AG08396 (cell line): ENCODE data around the gene SH3BP5.

Source experiments
- DNase-seq: peaks from one replicate; pipeline ENCODE4 v3.0.0; 2012; ENCODE audit warnings: low spot score, mixed read lengths

SH3BP5 gene

GRCh38 chr3:15273227-15273626, 59.2 kb downstream of the SH3BP5 start:
- no peak for DNase-seq

- no peak for DNase-seq
These were observed 59.8 kb downstream of the SH3BP5 start for GRCh38 chr3:15272426-15273196.

- DNase-seq: no peak
These were observed 60.5 kb downstream of the SH3BP5 start for GRCh38 chr3:15271785-15272381.

GRCh38 chr3:15271030-15271429, 61.4 kb downstream of the SH3BP5 start:
- no peak for DNase-seq

- peak; percentile 64 for DNase-seq
These were observed 63.0 kb downstream of the SH3BP5 start for GRCh38 chr3:15269091-15269989.

- DNase-seq: peak; percentile 86
These were observed 64.3 kb downstream of the SH3BP5 start for GRCh38 chr3:15268033-15268631.

GRCh38 chr3:15267502-15267901, 64.9 kb downstream of the SH3BP5 start:
- no peak for DNase-seq

GRCh38 chr3:15266510-15267376, 65.6 kb downstream of the SH3BP5 start:
- no peak for DNase-seq

GRCh38 chr3:15265655-15266509, 66.5 kb downstream of the SH3BP5 start:
- no peak for DNase-seq

- no peak for DNase-seq
These were observed 67.9 kb downstream of the SH3BP5 start for GRCh38 chr3:15264486-15264885.

- no peak for DNase-seq
These were observed 68.5 kb downstream of the SH3BP5 start for GRCh38 chr3:15263926-15264325.

- no peak for DNase-seq
These were observed 69.3 kb downstream of the SH3BP5 start for GRCh38 chr3:15263120-15263519.

- DNase-seq: no peak
These were observed 70.4 kb downstream of the SH3BP5 start for GRCh38 chr3:15262021-15262420.

- DNase-seq: no peak
These were observed 71.1 kb downstream of the SH3BP5 start for GRCh38 chr3:15261274-15261673.

GRCh38 chr3:15260531-15260930, 71.9 kb downstream of the SH3BP5 start:
- no peak for DNase-seq

- no peak for DNase-seq
These were observed 73.7 kb downstream of the SH3BP5 start for GRCh38 chr3:15258720-15259119.

GRCh38 chr3:15256861-15257341, 75.5 kb downstream of the SH3BP5 start:
- no peak for DNase-seq

GRCh38 chr3:15255215-15255614, 77.2 kb downstream of the SH3BP5 start:
- no peak for DNase-seq

- DNase-seq: no peak
These were observed 79.2 kb downstream of the SH3BP5 start for GRCh38 chr3:15253023-15253697.

- DNase-seq: no peak
These were observed 86.2 kb downstream of the SH3BP5 start for GRCh38 chr3:15246186-15246585.
